ENCODE results near the gene RAD54L. TPM values are rescaled to one million over a fixed set of nuclear protein-coding genes. Genes with fewer than 3 reads are reported as not detected.

The RAD54L gene
- total RNA-seq, 1 donor from 2014 or later = 22.2 TPM

DNA sequence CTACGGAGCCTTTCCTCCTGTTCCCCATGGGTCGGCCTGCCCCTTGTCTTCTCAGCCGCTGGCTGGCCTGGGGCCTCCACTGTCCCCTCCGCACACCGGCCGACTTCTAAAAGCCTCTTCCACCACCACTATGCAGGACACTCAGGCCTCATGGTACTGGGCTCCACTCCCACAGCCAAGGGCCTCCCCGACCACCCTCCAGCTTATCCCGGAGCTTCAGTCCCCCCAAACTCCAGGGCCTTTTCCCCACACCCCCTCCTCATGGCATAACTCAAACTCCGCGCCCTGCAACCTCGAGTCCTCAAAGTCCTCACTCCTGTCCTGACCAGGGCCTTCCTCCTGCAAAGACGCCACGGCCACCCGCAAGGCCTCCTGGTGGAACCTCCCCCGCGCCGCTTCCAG lies 53.8 kb downstream of the RAD54L start:
- peak; percentile 31 for DNase-seq (ENCODE audit: low spot score)
- peaks cover 24% of the 10 kb centered on the region for H3K36me3 Mint-ChIP-seq
- H3K4me3 Mint-ChIP-seq = peak overlapping the region; percentile 100
- H3F3A ChIP-seq (ENCODE audit: low read depth) = peaks cover 27% of the 10 kb centered on the region
- peak overlapping the region; percentile 81 for H3K4me3 ChIP-seq
- H3K4me2 ChIP-seq = peak overlapping the region; percentile 89
- no peaks in the 10 kb centered on the region for H3K27me3 ChIP-seq
- peaks cover 33% of the 10 kb centered on the region for H3K4me1 Mint-ChIP-seq
- H3K4me1 ChIP-seq = peaks cover 26% of the 10 kb centered on the region
- H2AFZ ChIP-seq (replicated peaks) = no peak overlapping the region
- H3K79me2 ChIP-seq (ENCODE audit: low read depth) = peaks cover 82% of the 10 kb centered on the region
- peaks cover 6% of the 10 kb centered on the region for H3K36me3 ChIP-seq
- TF ChIP-seq EZH2phosphoT487 (IDR thresholded peaks at IDR 0.05) (no peak), EZH2 (IDR thresholded peaks at IDR 0.05) (no peak)
- TF ChIP-seq, protein P1, sequence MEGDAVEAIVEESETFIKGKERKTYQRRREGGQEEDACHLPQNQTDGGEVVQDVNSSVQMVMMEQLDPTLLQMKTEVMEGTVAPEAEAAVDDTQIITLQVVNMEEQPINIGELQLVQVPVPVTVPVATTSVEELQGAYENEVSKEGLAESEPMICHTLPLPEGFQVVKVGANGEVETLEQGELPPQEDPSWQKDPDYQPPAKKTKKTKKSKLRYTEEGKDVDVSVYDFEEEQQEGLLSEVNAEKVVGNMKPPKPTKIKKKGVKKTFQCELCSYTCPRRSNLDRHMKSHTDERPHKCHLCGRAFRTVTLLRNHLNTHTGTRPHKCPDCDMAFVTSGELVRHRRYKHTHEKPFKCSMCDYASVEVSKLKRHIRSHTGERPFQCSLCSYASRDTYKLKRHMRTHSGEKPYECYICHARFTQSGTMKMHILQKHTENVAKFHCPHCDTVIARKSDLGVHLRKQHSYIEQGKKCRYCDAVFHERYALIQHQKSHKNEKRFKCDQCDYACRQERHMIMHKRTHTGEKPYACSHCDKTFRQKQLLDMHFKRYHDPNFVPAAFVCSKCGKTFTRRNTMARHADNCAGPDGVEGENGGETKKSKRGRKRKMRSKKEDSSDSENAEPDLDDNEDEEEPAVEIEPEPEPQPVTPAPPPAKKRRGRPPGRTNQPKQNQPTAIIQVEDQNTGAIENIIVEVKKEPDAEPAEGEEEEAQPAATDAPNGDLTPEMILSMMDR (IDR thresholded peaks at IDR 0.05) = no peak
- no peaks in the 10 kb centered on the region for H3K9me3 ChIP-seq (ENCODE audit: low read depth)
- H3K9me3 Mint-ChIP-seq = no peaks in the 10 kb centered on the region
- H3K27me3 Mint-ChIP-seq (ENCODE audit: insufficient read depth, low read depth) = peaks cover 5% of the 10 kb centered on the region
- H3K27ac Mint-ChIP-seq = peak overlapping the region; percentile 99
- H4K20me1 ChIP-seq (ENCODE audit: low read depth) = peaks cover 28% of the 10 kb centered on the region
- peak overlapping the region; percentile 90 for H3K9ac ChIP-seq
- H3K27ac ChIP-seq = peak overlapping the region; percentile 97

DNA sequence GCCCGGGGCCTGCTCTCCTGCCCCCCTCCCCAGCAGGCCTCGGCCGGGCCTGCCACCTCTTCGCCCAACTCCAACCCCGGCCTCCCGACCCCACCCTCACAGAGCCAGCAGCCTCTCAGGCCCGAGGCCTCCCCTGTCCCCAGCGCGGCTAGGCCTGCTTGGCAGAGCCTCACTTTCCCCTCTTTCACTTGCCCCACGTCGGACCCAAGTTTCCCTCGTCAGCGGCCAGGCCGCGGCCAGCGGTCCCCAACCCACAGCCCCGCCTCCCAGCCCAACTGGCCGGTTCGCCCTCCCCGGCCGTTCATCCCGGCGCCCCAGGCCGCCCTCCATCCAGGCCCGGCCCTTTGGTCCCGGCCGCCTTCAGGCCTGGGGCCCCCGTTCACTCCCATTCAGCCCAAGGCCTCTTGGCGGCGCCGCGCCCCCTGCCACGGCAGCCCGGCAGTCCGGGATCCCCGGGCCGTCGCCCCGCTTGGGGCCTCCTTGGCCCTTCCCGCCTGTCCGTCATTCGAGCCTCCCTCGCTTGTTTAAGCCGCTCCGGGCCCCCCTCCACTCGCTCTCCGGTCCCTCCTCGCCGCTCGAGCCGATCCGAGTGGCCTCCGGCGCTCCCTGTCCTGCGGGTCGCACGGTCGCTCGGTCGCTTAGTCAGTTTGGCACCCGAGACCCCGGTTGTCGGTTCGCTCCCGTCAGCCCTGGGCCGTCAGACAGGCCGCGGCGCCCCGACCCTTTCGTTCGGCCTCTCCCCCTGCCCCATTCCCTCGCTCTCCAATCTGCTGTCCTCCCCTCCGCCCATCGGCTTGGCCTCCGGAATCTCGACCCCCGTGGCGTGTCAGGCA lies 54.5 kb downstream of the RAD54L start:
- Mint-ChIP-seq H3K36me3 (peaks cover 17% of the 10 kb centered on the region), H3K4me3 (peak overlapping the region; percentile 100), H3K9me3 (no peaks in the 10 kb centered on the region), H3K27ac (peak overlapping the region; percentile 99), H3K4me1 (peaks cover 33% of the 10 kb centered on the region), H3K27me3 (ENCODE audit: insufficient read depth, low read depth) (peaks cover 5% of the 10 kb centered on the region)
- H3K9ac ChIP-seq = peak overlapping the region; percentile 90
- H3K9me3 ChIP-seq (ENCODE audit: low read depth) = no peaks in the 10 kb centered on the region
- H3K27me3 ChIP-seq = no peaks in the 10 kb centered on the region
- peaks cover 27% of the 10 kb centered on the region for H3F3A ChIP-seq (ENCODE audit: low read depth)
- H3K4me3 ChIP-seq = peak overlapping the region; percentile 81
- TF ChIP-seq, protein P1 (IDR thresholded peaks at IDR 0.05) = peak; percentile 45
- TF ChIP-seq EZH2 (IDR thresholded peaks at IDR 0.05) (no peak), EZH2phosphoT487 (IDR thresholded peaks at IDR 0.05) (no peak)
- no peak overlapping the region for H2AFZ ChIP-seq (replicated peaks)
- H3K4me1 ChIP-seq = peaks cover 26% of the 10 kb centered on the region
- H3K4me2 ChIP-seq = peak overlapping the region; percentile 89
- DNase-seq (ENCODE audit: low spot score) = peak; percentile 85
- peaks cover 6% of the 10 kb centered on the region for H3K36me3 ChIP-seq
- peak overlapping the region; percentile 97 for H3K27ac ChIP-seq
- H4K20me1 ChIP-seq (ENCODE audit: low read depth) = peaks cover 34% of the 10 kb centered on the region
- peaks cover 88% of the 10 kb centered on the region for H3K79me2 ChIP-seq (ENCODE audit: low read depth)

- Histone ChIP-seq H3F3A (ENCODE audit: low read depth) (peaks cover 27% of the 10 kb centered on the region), H3K4me3 (peak overlapping the region; percentile 81), H4K20me1 (ENCODE audit: low read depth) (peaks cover 40% of the 10 kb centered on the region), H3K4me2 (peak overlapping the region; percentile 89), H3K9me3 (ENCODE audit: low read depth) (no peaks in the 10 kb centered on the region), H3K27me3 (no peaks in the 10 kb centered on the region), H3K36me3 (peaks cover 5% of the 10 kb centered on the region), H3K4me1 (peaks cover 26% of the 10 kb centered on the region), H2AFZ (replicated peaks) (no peak overlapping the region), H3K9ac (peak overlapping the region; percentile 90), H3K79me2 (ENCODE audit: low read depth) (peaks cover 94% of the 10 kb centered on the region), H3K27ac (peak overlapping the region; percentile 97)
- H3K4me3 Mint-ChIP-seq = peak overlapping the region; percentile 100
- peaks cover 37% of the 10 kb centered on the region for H3K4me1 Mint-ChIP-seq
- peak; percentile 60 for DNase-seq (ENCODE audit: low spot score)
- H3K27me3 Mint-ChIP-seq (ENCODE audit: insufficient read depth, low read depth) = peaks cover 5% of the 10 kb centered on the region
- H3K36me3 Mint-ChIP-seq = peaks cover 13% of the 10 kb centered on the region
- peak overlapping the region; percentile 96 for H3K27ac Mint-ChIP-seq
- no peaks in the 10 kb centered on the region for H3K9me3 Mint-ChIP-seq
- TF ChIP-seq EZH2 (IDR thresholded peaks at IDR 0.05) (peak; percentile 44), EZH2phosphoT487 (IDR thresholded peaks at IDR 0.05) (no peak)
Measured at GRCh38 chr1:46302641-46303037, 55.1 kb downstream of the RAD54L start.

All from neural progenitor cell (in vitro differentiated cells).